GM19455 (cell line): ENCODE data around the gene PRSS22.

Experiments
- ATAC-seq: cut with Tn5 transposase; IDR thresholded peaks from one replicate; pipeline ENCODE4 v1.9.1; 2021; ENCODE audit not compliant: unreplicated experiment

PRSS22 gene

GRCh38 chr16:2817340-2818271, 40.4 kb downstream of the PRSS22 start:
- no peak for ATAC-seq

GRCh38 chr16:2816751-2817339, 41.1 kb downstream of the PRSS22 start, which contains the start of gene PRSS21:
Gene PRSS21, plus strand, starts transcription at chr16:2817237. Its CDS starts 32 bp downstream, at chr16:2817269.
- no peak for ATAC-seq

- ATAC-seq, result no peak
These were observed 42.6 kb downstream of the PRSS22 start for GRCh38 chr16:2815299-2815771.

GRCh38 chr16:2814551-2815298, 43.2 kb downstream of the PRSS22 start:
- no peak for ATAC-seq

GRCh38 chr16:2813771-2814221, 44.2 kb downstream of the PRSS22 start:
- no peak for ATAC-seq

GRCh38 chr16:2811703-2812471, 46.1 kb downstream of the PRSS22 start:
- ATAC-seq, result no peak

- no peak for ATAC-seq
These were observed 47.3 kb downstream of the PRSS22 start for GRCh38 chr16:2810651-2811050.

GRCh38 chr16:2809149-2809760, 48.7 kb downstream of the PRSS22 start:
- no peak for ATAC-seq

- ATAC-seq, result no peak
These were observed 49.8 kb downstream of the PRSS22 start for GRCh38 chr16:2808181-2808580.

GRCh38 chr16:2806286-2806685, 51.7 kb downstream of the PRSS22 start:
- ATAC-seq, result no peak

GRCh38 chr16:2804728-2805127, 53.2 kb downstream of the PRSS22 start:
- ATAC-seq, result no peak

GRCh38 chr16:2803545-2804195, 54.3 kb downstream of the PRSS22 start:
- ATAC-seq, result no peak
